Measurements from ENCODE around the gene CD2AP. TPM values are rescaled to one million over a fixed set of nuclear protein-coding genes. Genes with fewer than 3 reads are reported as not detected.

The CD2AP gene
- total RNA-seq, 4 donors from 2014 or later, result 21.2 to 34.4 (median 24.5) TPM

DNA sequence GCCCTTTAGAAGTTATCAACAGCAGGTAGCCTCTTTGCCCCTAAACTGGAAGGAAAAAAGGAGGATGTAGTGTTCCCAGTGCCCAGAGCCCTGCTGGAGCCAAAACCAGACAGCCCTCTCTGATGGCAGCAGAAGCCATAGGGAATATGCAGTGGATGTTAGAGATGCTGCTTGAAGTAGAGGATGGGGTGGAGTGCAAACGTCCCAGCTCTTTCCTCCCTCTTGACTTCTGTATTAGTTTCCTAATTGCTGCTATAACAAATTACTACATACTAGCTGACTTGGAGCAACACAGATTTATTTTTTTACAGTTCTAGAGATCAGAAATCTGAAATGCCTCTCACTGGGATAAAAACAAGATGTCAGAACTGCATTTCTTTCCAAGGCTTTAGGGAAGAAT lies 12.5 kb upstream of the CD2AP start:
- no peaks in the 10 kb centered on the region for H3K27me3 ChIP-seq
- no peak overlapping the region for H3K4me3 ChIP-seq
- no peak for ATAC-seq
- WGBS, 2 donors (ENCODE audit: low coverage in 1 of 2), result 43 to 83% methylated on average over 1 of the region's 1 CpG
- no peaks in the 10 kb centered on the region for H3K36me3 ChIP-seq
- TF ChIP-seq POLR2A (IDR thresholded peaks at IDR 0.05) (no peak), POLR2AphosphoS5 (IDR thresholded peaks at IDR 0.05) (no peak), EP300 (IDR thresholded peaks at IDR 0.05) (no peak)
- TF ChIP-seq, protein P1, sequence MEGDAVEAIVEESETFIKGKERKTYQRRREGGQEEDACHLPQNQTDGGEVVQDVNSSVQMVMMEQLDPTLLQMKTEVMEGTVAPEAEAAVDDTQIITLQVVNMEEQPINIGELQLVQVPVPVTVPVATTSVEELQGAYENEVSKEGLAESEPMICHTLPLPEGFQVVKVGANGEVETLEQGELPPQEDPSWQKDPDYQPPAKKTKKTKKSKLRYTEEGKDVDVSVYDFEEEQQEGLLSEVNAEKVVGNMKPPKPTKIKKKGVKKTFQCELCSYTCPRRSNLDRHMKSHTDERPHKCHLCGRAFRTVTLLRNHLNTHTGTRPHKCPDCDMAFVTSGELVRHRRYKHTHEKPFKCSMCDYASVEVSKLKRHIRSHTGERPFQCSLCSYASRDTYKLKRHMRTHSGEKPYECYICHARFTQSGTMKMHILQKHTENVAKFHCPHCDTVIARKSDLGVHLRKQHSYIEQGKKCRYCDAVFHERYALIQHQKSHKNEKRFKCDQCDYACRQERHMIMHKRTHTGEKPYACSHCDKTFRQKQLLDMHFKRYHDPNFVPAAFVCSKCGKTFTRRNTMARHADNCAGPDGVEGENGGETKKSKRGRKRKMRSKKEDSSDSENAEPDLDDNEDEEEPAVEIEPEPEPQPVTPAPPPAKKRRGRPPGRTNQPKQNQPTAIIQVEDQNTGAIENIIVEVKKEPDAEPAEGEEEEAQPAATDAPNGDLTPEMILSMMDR (IDR thresholded peaks at IDR 0.05), result no peak
- no peaks in the 10 kb centered on the region for H3K4me1 ChIP-seq
- no peaks in the 10 kb centered on the region for H3K9me3 ChIP-seq
- no peak overlapping the region for H3K27ac ChIP-seq

DNA sequence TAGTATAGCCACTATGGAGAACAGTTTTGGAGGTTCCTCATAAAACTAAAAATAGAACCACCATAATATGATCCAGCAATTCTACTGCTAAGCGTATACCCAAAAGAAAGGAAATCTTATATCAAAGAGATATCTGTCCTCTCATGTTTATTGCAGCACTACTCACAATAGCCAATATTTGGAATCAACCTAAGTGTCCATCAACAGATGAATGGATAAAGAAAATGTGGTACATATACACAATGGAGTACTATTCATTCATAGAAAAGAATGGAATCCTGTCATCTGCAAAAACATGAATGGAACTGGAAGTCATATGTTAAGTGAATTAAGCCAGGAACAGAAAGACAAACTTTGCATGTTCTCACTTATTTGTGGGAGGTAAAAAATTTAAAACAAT lies 5.7 kb upstream of the CD2AP start:
- WGBS, 2 donors (ENCODE audit: low coverage in 1 of 2), result 54 to 100% methylated on average over 1 of the region's 1 CpG
- Histone ChIP-seq H3K36me3 (no peaks in the 10 kb centered on the region), H3K27me3 (no peaks in the 10 kb centered on the region), H3K4me3 (no peak overlapping the region), H3K9me3 (no peaks in the 10 kb centered on the region), H3K4me1 (peaks cover 0 to 7% (median 0%) of the 10 kb centered on the region in 3 donors), H3K27ac (no peak overlapping the region)
- TF ChIP-seq EP300 (IDR thresholded peaks at IDR 0.05), result no peak
- TF ChIP-seq, protein P1 (IDR thresholded peaks at IDR 0.05), result no peak
- no peak for TF ChIP-seq POLR2AphosphoS5 (IDR thresholded peaks at IDR 0.05)
- no peak for TF ChIP-seq POLR2A (IDR thresholded peaks at IDR 0.05)
- no peak for ATAC-seq

DNA sequence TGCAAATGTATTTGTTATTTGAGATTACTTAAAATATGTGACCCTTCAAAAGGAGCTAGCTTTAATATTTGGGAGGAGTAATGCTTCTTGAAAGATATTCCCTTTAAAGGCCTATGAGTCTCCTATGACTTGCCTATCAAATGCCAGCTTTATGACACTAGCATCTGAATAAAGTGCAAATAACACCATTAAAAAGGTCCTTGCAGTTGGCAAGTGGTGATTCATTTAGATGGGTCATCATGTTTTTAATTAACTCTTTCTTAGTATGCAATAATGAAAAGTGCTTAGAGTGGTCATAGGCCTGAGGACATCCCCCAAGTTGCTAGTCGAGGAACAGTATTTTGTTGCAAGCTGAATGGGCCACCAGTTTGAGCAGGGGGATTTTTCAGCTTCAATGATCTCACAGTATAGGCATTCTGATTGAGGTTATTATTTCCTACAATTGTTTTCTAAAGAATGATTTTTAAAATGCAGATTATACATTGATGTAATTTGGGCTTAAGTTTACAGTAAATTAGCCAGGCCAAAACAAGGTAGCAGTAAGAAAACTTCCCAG lies 3.7 kb upstream of the CD2AP start:
- ATAC-seq, result no peak
- TF ChIP-seq POLR2A (IDR thresholded peaks at IDR 0.05) (no peak), EP300 (IDR thresholded peaks at IDR 0.05) (no peak), POLR2AphosphoS5 (IDR thresholded peaks at IDR 0.05) (no peak)
- TF ChIP-seq, protein P1 (IDR thresholded peaks at IDR 0.05), result no peak
- Histone ChIP-seq H3K36me3 (no peaks in the 10 kb centered on the region), H3K27ac (no peak overlapping the region), H3K9me3 (no peaks in the 10 kb centered on the region), H3K27me3 (no peaks in the 10 kb centered on the region), H3K4me1 (peaks cover 0 to 13% (median 0%) of the 10 kb centered on the region in 3 donors), H3K4me3 (no peak overlapping the region)
- 75 to 87% methylated on average over 1 of the region's 1 CpG for WGBS, 2 donors (ENCODE audit: low coverage in 1 of 2)

GRCh38 chr6:47475319-47475816 lies 2.2 kb upstream of the CD2AP start:
- TF ChIP-seq POLR2AphosphoS5 (IDR thresholded peaks at IDR 0.05), result no peak
- TF ChIP-seq, protein P1 (IDR thresholded peaks at IDR 0.05), result no peak
- no peak for TF ChIP-seq POLR2A (IDR thresholded peaks at IDR 0.05)
- no peak for TF ChIP-seq EP300 (IDR thresholded peaks at IDR 0.05)
- Histone ChIP-seq H3K27me3 (no peaks in the 10 kb centered on the region), H3K27ac (no peak overlapping the region), H3K4me3 (no peak overlapping the region), H3K36me3 (no peaks in the 10 kb centered on the region), H3K4me1 (peaks cover 0 to 28% (median 0%) of the 10 kb centered on the region in 3 donors), H3K9me3 (no peaks in the 10 kb centered on the region)
- WGBS, 2 donors (ENCODE audit: low coverage in 1 of 2), result 93 to 97% methylated on average over 4 to 5 of the region's 5 CpGs
- no peak for ATAC-seq

Measured in gastroesophageal sphincter (tissue), 4 donors.